HEK293 (cell line): Measurements from ENCODE around the gene FRMD8.

Experiments used
- BCL11B ChIP-seq: fragments of 450-650 bp; formaldehyde crosslinking; IDR thresholded peaks from 2 replicates; pipeline ENCODE4 v1.5.1; 2016; ENCODE audit warnings: low read depth, missing biosample characterization, missing genetic modification characterization
- IKZF3 ChIP-seq: fragments of 450-650 bp; IDR thresholded peaks from 2 replicates; pipeline ENCODE4 v1.5.0; 2018; ENCODE audit warnings: missing biosample characterization, mild to moderate bottlenecking, missing genetic modification characterization, moderate library complexity
- KLF8 ChIP-seq: fragments of 450-650 bp; formaldehyde crosslinking; IDR thresholded peaks from 2 replicates; pipeline ENCODE4 v1.5.1; 2016; ENCODE audit warnings: missing biosample characterization, missing genetic modification characterization
- KLF9 ChIP-seq: fragments of 450-650 bp; formaldehyde crosslinking; IDR thresholded peaks from 2 replicates; pipeline ENCODE4 v1.5.1; 2016; ENCODE audit warnings: missing biosample characterization, missing genetic modification characterization, low read depth
- MYNN ChIP-seq: fragments of 450-650 bp; formaldehyde crosslinking; IDR thresholded peaks from 2 replicates; pipeline ENCODE4 v1.5.1; 2016; ENCODE audit warnings: missing biosample characterization, missing genetic modification characterization, borderline replicate concordance
- ZBTB20 ChIP-seq: fragments of 450-650 bp; formaldehyde crosslinking; IDR thresholded peaks from 2 replicates; pipeline ENCODE4 v1.5.1; 2016; ENCODE audit warnings: missing biosample characterization, missing genetic modification characterization
- ZFP3 ChIP-seq: fragments of 450-650 bp; formaldehyde crosslinking; IDR thresholded peaks from 2 replicates; pipeline ENCODE4 v1.5.1; 2016; ENCODE audit warnings: low read depth, missing biosample characterization, missing genetic modification characterization
- ZNF114 ChIP-seq: fragments of 450-650 bp; formaldehyde crosslinking; IDR thresholded peaks from 2 replicates; pipeline ENCODE4 v1.5.0; 2017; ENCODE audit warnings: missing biosample characterization, missing genetic modification characterization
- ZNF157 ChIP-seq: fragments of 450-650 bp; formaldehyde crosslinking; IDR thresholded peaks from 2 replicates; pipeline ENCODE4 v1.5.1; 2016; ENCODE audit warnings: missing biosample characterization, missing genetic modification characterization
- ZNF174 ChIP-seq: fragments of 450-650 bp; formaldehyde crosslinking; IDR thresholded peaks from 2 replicates; pipeline ENCODE4 v1.5.0; 2017; ENCODE audit warnings: missing biosample characterization, mild to moderate bottlenecking, missing genetic modification characterization
- ZNF324 ChIP-seq: fragments of 450-650 bp; formaldehyde crosslinking; IDR thresholded peaks from 2 replicates; pipeline ENCODE4 v1.5.1; 2016; ENCODE audit warnings: missing biosample characterization, missing genetic modification characterization
- ZNF354C ChIP-seq: fragments of 450-650 bp; formaldehyde crosslinking; IDR thresholded peaks from 2 replicates; pipeline ENCODE4 v1.5.1; 2016; ENCODE audit warnings: missing biosample characterization, missing genetic modification characterization, low read depth, borderline replicate concordance
- ZNF560 ChIP-seq: fragments of 450-650 bp; formaldehyde crosslinking; IDR thresholded peaks from 2 replicates; pipeline ENCODE4 v1.5.1; 2017; ENCODE audit warnings: missing biosample characterization, missing genetic modification characterization, borderline replicate concordance
- ZNF623 ChIP-seq: fragments of 450-650 bp; formaldehyde crosslinking; IDR thresholded peaks from 2 replicates; pipeline ENCODE4 v1.5.1; 2016; ENCODE audit warnings: missing biosample characterization, missing genetic modification characterization
- ZNF654 ChIP-seq: fragments of 450-650 bp; formaldehyde crosslinking; IDR thresholded peaks from 2 replicates; pipeline ENCODE4 v1.5.1; 2016; ENCODE audit warnings: low read depth, missing biosample characterization, missing genetic modification characterization
- ZNF670 ChIP-seq: fragments of 450-650 bp; formaldehyde crosslinking; IDR thresholded peaks from 2 replicates; pipeline ENCODE4 v1.5.1; 2016; ENCODE audit warnings: missing biosample characterization, missing genetic modification characterization, low read depth
- ZNF791 ChIP-seq: fragments of 450-650 bp; formaldehyde crosslinking; IDR thresholded peaks from 2 replicates; pipeline ENCODE4 v1.5.1; 2016; ENCODE audit warnings: missing biosample characterization, missing genetic modification characterization
- TF ChIP-seq, protein P1 (sequence below): fragments of 450-650 bp; formaldehyde crosslinking; IDR thresholded peaks from 2 replicates; pipeline ENCODE4 v1.5.1; 2017; ENCODE audit warnings: missing biosample characterization, missing genetic modification characterization
- TF ChIP-seq, protein P2 (sequence below): fragments of 450-650 bp; formaldehyde crosslinking; IDR thresholded peaks from 2 replicates; pipeline ENCODE4 v1.5.1; 2016; ENCODE audit warnings: missing biosample characterization, missing genetic modification characterization
- TF ChIP-seq, protein P3 (sequence below): fragments of 450-650 bp; formaldehyde crosslinking; IDR thresholded peaks from 2 replicates; pipeline ENCODE4 v1.5.1; 2016; ENCODE audit warnings: missing biosample characterization, missing genetic modification characterization, borderline replicate concordance
- TF ChIP-seq, protein P4 (sequence below): fragments of 450-650 bp; formaldehyde crosslinking; IDR thresholded peaks from 2 replicates; pipeline ENCODE4 v1.5.1; 2016; ENCODE audit warnings: missing biosample characterization, missing genetic modification characterization
- TF ChIP-seq, protein P5 (sequence below): sonication (generic); formaldehyde crosslinking; IDR thresholded peaks from 2 replicates; pipeline ENCODE4 v1.8.1; 2022; ENCODE audit warnings: mild to moderate bottlenecking, moderate library complexity, missing genetic modification reagents
- TF ChIP-seq, protein P6 (sequence below): fragments of 450-650 bp; formaldehyde crosslinking; IDR thresholded peaks from 2 replicates; pipeline ENCODE4 v1.5.1; 2017; ENCODE audit warnings: missing biosample characterization, mild to moderate bottlenecking, missing genetic modification characterization, moderate library complexity
- TF ChIP-seq, protein P7 (sequence below): fragments of 450-650 bp; formaldehyde crosslinking; optimal IDR thresholded peaks from 2 replicates; pipeline ENCODE3; 2016; ENCODE audit warnings: missing biosample characterization, mild to moderate bottlenecking, missing genetic modification characterization

FRMD8 gene

DNA sequence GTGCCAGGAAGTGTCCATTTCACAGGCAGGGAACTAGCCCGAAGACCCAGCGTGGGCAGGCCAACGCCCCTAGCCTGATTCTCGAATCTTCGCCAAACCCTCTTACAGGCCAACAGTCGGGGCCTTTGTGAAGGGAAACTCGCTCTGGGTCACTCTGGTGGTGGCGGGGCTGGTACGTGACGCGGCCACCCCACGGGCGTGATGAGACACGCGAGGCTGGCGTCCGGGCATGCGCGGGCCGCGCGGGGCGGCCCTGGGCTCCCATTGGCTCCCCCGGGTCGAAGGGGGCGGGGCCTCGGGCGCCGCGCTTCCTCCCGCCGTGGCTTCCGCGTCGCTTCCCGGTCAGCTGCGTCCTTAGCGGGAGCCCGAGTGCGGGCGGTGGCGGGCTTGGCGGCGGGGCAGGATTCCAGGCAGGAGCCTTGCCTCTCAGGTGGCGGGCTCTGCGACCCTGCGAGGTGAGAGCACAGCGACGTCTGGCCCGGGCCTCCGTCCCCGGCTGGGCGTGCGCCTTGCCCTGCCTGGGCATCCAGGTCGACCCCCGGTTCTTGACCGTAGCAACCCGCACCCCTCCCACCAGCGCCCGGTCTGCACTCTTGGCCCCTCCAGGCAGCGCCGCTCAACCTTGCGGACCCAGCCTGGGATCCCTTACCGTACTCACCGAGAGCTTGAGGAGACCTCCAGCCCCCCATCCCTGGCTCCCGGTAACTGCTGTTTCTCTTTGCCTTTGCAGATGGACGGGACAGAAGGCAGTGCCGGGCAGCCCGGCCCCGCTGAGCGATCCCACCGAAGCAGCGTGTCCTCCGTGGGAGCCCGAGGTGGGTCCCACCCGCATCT lies at the start of gene FRMD8 (continued):
- TF ChIP-seq, protein P1, sequence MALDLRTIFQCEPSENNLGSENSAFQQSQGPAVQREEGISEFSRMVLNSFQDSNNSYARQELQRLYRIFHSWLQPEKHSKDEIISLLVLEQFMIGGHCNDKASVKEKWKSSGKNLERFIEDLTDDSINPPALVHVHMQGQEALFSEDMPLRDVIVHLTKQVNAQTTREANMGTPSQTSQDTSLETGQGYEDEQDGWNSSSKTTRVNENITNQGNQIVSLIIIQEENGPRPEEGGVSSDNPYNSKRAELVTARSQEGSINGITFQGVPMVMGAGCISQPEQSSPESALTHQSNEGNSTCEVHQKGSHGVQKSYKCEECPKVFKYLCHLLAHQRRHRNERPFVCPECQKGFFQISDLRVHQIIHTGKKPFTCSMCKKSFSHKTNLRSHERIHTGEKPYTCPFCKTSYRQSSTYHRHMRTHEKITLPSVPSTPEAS (tag by site-specific recombination): no peak
- TF ChIP-seq KLF9 (tag by site-specific recombination): no peak
- TF ChIP-seq ZNF623 (tag by site-specific recombination): no peak
- TF ChIP-seq ZBTB20: 0 out of 2 replicates have a peak, but pooled peaks have one; percentile 22
- TF ChIP-seq, protein P2, sequence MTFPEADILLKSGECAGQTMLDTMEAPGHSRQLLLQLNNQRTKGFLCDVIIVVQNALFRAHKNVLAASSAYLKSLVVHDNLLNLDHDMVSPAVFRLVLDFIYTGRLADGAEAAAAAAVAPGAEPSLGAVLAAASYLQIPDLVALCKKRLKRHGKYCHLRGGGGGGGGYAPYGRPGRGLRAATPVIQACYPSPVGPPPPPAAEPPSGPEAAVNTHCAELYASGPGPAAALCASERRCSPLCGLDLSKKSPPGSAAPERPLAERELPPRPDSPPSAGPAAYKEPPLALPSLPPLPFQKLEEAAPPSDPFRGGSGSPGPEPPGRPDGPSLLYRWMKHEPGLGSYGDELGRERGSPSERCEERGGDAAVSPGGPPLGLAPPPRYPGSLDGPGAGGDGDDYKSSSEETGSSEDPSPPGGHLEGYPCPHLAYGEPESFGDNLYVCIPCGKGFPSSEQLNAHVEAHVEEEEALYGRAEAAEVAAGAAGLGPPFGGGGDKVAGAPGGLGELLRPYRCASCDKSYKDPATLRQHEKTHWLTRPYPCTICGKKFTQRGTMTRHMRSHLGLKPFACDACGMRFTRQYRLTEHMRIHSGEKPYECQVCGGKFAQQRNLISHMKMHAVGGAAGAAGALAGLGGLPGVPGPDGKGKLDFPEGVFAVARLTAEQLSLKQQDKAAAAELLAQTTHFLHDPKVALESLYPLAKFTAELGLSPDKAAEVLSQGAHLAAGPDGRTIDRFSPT (tag by site-specific recombination): peak; percentile 39; the same call in 1 of the 2 replicates
- peak; percentile 43; the same call in 1 of the 2 replicates for TF ChIP-seq KLF8
- TF ChIP-seq ZNF174 (tag by site-specific recombination): no peak
- TF ChIP-seq ZNF670: no peak
- TF ChIP-seq, protein P3, sequence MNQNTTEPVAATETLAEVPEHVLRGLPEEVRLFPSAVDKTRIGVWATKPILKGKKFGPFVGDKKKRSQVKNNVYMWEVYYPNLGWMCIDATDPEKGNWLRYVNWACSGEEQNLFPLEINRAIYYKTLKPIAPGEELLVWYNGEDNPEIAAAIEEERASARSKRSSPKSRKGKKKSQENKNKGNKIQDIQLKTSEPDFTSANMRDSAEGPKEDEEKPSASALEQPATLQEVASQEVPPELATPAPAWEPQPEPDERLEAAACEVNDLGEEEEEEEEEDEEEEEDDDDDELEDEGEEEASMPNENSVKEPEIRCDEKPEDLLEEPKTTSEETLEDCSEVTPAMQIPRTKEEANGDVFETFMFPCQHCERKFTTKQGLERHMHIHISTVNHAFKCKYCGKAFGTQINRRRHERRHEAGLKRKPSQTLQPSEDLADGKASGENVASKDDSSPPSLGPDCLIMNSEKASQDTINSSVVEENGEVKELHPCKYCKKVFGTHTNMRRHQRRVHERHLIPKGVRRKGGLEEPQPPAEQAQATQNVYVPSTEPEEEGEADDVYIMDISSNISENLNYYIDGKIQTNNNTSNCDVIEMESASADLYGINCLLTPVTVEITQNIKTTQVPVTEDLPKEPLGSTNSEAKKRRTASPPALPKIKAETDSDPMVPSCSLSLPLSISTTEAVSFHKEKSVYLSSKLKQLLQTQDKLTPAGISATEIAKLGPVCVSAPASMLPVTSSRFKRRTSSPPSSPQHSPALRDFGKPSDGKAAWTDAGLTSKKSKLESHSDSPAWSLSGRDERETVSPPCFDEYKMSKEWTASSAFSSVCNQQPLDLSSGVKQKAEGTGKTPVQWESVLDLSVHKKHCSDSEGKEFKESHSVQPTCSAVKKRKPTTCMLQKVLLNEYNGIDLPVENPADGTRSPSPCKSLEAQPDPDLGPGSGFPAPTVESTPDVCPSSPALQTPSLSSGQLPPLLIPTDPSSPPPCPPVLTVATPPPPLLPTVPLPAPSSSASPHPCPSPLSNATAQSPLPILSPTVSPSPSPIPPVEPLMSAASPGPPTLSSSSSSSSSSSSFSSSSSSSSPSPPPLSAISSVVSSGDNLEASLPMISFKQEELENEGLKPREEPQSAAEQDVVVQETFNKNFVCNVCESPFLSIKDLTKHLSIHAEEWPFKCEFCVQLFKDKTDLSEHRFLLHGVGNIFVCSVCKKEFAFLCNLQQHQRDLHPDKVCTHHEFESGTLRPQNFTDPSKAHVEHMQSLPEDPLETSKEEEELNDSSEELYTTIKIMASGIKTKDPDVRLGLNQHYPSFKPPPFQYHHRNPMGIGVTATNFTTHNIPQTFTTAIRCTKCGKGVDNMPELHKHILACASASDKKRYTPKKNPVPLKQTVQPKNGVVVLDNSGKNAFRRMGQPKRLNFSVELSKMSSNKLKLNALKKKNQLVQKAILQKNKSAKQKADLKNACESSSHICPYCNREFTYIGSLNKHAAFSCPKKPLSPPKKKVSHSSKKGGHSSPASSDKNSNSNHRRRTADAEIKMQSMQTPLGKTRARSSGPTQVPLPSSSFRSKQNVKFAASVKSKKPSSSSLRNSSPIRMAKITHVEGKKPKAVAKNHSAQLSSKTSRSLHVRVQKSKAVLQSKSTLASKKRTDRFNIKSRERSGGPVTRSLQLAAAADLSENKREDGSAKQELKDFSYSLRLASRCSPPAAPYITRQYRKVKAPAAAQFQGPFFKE (tag by site-specific recombination): no peak
- peak; percentile 76 for TF ChIP-seq IKZF3 (tag by site-specific recombination)
- no peak for TF ChIP-seq ZNF114 (tag by site-specific recombination)
- no peak; the same call in 1 of the 2 replicates for TF ChIP-seq BCL11B
- TF ChIP-seq ZNF654 (tag by site-specific recombination): no peak
- TF ChIP-seq ZFP3: no peak
- TF ChIP-seq, protein P4, sequence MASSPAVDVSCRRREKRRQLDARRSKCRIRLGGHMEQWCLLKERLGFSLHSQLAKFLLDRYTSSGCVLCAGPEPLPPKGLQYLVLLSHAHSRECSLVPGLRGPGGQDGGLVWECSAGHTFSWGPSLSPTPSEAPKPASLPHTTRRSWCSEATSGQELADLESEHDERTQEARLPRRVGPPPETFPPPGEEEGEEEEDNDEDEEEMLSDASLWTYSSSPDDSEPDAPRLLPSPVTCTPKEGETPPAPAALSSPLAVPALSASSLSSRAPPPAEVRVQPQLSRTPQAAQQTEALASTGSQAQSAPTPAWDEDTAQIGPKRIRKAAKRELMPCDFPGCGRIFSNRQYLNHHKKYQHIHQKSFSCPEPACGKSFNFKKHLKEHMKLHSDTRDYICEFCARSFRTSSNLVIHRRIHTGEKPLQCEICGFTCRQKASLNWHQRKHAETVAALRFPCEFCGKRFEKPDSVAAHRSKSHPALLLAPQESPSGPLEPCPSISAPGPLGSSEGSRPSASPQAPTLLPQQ (tag by site-specific recombination): peak; percentile 71; the same call in 1 of the 2 replicates
- TF ChIP-seq ZNF157: no peak
- no peak for TF ChIP-seq ZNF791 (tag by site-specific recombination)
- TF ChIP-seq, protein P5, sequence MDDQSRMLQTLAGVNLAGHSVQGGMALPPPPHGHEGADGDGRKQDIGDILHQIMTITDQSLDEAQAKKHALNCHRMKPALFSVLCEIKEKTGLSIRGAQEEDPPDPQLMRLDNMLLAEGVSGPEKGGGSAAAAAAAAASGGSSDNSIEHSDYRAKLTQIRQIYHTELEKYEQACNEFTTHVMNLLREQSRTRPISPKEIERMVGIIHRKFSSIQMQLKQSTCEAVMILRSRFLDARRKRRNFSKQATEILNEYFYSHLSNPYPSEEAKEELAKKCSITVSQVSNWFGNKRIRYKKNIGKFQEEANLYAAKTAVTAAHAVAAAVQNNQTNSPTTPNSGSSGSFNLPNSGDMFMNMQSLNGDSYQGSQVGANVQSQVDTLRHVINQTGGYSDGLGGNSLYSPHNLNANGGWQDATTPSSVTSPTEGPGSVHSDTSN (CRISPR knock-in tag): no peak
- TF ChIP-seq, protein P6, sequence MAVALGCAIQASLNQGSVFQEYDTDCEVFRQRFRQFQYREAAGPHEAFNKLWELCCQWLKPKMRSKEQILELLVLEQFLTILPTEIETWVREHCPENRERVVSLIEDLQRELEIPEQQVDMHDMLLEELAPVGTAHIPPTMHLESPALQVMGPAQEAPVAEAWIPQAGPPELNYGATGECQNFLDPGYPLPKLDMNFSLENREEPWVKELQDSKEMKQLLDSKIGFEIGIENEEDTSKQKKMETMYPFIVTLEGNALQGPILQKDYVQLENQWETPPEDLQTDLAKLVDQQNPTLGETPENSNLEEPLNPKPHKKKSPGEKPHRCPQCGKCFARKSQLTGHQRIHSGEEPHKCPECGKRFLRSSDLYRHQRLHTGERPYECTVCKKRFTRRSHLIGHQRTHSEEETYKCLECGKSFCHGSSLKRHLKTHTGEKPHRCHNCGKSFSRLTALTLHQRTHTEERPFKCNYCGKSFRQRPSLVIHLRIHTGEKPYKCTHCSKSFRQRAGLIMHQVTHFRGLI: no peak
- TF ChIP-seq ZNF354C (tag by site-specific recombination): no peak
- TF ChIP-seq ZNF560 (tag by site-specific recombination): no peak
- TF ChIP-seq MYNN (tag by site-specific recombination): no peak
- TF ChIP-seq, protein P7, sequence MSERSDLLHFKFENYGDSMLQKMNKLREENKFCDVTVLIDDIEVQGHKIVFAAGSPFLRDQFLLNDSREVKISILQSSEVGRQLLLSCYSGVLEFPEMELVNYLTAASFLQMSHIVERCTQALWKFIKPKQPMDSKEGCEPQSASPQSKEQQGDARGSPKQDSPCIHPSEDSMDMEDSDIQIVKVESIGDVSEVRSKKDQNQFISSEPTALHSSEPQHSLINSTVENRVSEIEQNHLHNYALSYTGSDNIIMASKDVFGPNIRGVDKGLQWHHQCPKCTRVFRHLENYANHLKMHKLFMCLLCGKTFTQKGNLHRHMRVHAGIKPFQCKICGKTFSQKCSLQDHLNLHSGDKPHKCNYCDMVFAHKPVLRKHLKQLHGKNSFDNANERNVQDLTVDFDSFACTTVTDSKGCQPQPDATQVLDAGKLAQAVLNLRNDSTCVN (tag by site-specific recombination): peak; percentile 66
- TF ChIP-seq ZNF324 (tag by site-specific recombination): no peak
